ENCODE measurements around the gene NFU1.

GRCh38 chr2:69437751-69438154 lies 518 bp upstream of the NFU1 start:
- TF ChIP-seq CTCF (IDR thresholded peaks at IDR 0.05): no peak
- TF ChIP-seq POLR2A (IDR thresholded peaks at IDR 0.05): no peak
- no peak for TF ChIP-seq POLR2AphosphoS5 (IDR thresholded peaks at IDR 0.05)
